ENCODE data around the gene AURKA.

AURKA gene

DNA sequence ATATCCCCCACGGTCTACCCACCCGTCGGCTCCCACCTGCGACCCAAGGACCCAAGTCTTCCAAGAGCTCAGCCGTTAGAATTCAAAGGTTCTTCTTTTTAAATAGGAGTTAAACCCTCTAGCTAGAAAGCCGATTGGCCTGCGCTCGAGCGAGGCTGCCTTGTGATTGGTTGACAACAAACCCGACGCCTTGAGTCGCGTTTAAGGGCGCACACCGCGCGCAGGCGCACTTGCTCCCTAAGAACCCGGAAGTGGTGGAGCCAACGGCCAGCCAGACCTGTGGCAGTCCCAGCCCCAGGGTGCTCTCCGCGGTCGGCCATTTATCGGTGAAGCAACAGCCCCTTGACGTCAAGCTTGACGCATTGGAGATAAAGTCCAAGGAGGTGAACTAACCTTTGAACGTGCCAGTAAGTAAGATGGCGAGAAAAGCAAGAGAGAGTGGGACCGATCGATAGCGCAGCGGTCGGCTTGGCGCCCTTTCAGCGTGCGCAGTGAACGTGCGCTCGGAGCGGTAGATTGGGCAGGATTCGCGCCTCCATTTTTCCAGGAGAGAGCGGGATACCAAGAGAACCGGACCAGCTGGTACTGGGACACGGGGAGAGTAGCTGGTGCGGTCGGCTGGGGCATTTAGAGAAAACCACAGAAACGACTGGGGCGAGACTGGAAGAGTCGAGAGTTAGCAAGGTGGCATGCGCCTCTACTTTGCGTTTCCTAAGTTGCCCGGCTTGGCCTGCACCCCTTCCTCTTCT is at the start of gene AURKA, which contains the start of gene CSTF1:
AURKA (minus strand) TSS at position 84 of the 749 bp plus-strand sequence. CDS start 4,018 bp downstream, outside the sequence.
CSTF1 (plus strand) TSS at position 514 of the 749 bp plus-strand sequence. CDS start 2,908 bp downstream, outside the sequence.
- DNase-seq = peak; percentile 99

- no peak for DNase-seq
Observed at GRCh38 chr20:56440346-56441007, 48.5 kb upstream of the AURKA start.

- DNase-seq = peak; percentile 80
Observed at GRCh38 chr20:56439771-56440291, 47.8 kb upstream of the AURKA start.

- no peak for DNase-seq
Observed at GRCh38 chr20:56438284-56438683, 46.3 kb upstream of the AURKA start.

DNA sequence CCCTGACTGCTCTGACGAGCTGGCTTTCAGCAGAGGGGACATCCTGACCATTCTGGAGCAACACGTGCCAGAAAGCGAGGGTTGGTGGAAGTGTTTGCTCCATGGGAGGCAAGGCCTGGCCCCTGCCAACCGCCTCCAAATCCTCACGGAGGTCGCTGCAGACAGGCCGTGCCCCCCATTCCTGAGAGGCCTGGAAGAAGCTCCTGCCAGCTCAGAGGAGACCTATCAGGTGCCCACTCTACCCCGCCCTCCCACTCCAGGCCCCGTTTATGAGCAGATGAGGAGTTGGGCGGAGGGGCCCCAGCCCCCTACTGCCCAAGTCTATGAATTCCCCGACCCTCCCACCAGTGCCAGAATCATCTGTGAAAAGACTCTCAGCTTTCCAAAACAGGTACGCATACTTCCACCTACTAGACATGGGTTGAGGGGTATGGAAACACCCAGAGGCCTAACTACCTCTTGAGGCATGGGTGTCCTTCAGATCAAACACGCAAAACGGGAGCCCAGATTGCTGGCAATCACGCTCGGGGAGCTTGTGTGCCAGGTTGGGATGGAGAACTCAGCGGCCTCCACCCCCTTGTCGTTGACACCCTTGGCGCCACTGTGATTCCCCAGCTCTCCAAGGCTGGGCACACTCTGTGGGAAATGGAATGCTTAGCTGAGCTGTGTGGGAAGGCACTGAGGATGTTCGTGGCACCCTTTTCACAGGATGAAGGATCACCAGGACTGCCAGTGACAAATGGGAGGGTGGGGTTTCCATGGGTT is 45.4 kb upstream of the AURKA start:
- DNase-seq = no peak

- no peak for DNase-seq
Observed at GRCh38 chr20:56433880-56434255, 41.9 kb upstream of the AURKA start.

DNA sequence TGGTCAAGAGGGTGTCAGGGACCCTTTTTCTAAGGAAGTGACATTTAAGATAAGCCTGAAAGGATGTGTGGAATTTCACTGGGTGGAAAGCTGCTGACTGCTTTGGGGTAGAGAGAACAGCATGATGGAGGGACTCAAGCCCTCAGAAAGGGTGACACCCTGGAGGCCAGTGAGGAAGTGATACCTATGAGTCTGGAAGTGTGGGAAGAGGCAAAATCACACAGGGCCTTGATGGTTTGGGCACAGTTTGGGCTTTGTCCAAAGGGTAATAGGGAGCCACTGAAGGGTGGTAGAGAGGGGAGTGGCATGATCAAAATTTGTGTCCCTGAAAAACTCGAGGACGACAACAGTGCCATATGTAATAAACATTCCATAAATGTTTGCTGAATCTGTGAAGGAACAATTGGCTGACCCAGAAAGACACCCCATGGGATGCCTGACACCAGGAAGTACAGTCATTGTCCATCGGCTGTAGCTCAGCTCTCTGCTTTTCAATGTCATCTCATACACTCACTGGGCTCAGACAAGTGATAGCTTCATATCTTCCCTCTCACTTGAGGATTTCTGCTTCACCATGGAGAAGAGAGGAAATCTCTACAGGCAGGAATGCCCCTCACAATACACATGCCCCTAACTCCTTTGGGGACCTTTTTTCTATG is 41.3 kb upstream of the AURKA start:
- DNase-seq = no peak

DNA sequence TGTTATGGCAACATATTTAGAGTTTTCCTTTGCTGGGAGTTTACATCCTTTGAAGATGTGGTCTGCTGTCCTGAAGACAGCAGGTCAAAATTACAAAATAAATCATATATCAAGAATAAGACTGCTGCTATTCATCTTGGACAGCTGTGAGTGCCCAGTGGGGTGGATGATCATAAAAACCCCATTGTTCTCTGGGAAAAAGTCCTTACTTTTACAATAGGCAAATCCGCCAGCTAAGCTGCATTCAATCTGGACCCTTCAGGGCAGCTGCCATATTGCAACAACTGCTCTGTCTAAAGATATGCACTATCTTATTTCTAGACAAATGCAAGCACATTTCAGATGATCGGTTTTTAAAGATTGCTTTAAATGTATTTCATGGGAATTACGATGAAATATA is 39.5 kb upstream of the AURKA start:
- no peak for DNase-seq

GRCh38 chr20:56430957-56431356 is 38.9 kb upstream of the AURKA start:
- no peak for DNase-seq

- DNase-seq = no peak
Observed at GRCh38 chr20:56430461-56430860, 38.4 kb upstream of the AURKA start.

GRCh38 chr20:56429941-56430340 is 37.9 kb upstream of the AURKA start:
- no peak for DNase-seq

DNA sequence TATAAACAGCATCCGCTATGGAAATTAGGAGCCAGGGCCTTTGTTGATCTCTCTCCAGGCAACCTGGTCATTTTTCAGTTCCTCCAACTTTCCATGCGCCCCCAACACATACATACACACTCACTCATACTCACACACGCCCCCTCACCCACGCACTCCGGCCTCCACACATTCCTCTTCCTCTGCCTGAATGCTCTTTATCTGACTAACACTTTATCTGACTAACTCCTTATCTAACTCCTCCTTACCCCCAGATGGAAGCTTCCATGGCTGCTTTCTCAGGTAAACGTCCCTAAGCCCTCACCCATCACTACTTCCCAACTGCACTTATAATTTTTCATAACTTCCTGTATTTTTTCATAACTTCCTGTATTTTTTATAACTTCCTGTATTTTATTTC is 37.5 kb upstream of the AURKA start:
- no peak for DNase-seq

DNA sequence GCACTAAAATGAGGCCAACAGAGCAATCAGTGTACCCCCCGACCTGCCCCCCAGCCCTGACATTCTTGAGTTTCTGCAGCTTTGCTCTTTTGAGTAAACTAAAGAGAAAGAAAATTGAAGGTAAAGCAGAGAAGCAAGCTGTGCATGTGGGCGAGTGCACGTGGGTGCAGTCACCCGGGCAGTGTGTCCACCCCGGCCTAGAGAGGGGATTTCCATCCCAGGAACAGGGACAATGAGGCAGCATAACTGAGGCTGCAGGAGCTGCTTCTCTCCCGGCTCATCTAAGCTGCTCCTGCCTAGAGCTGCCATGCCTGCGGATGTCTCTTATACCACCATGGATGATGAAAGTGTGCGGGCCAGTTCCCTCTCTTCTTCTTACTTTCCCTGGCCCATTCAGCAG is 36.9 kb upstream of the AURKA start:
- DNase-seq = no peak

GRCh38 chr20:56428410-56428809 is 36.4 kb upstream of the AURKA start:
- DNase-seq = no peak

- no peak for DNase-seq
Observed at GRCh38 chr20:56427797-56428196, 35.8 kb upstream of the AURKA start.

GRCh38 chr20:56426926-56427325 is 34.9 kb upstream of the AURKA start:
- no peak for DNase-seq

DNA sequence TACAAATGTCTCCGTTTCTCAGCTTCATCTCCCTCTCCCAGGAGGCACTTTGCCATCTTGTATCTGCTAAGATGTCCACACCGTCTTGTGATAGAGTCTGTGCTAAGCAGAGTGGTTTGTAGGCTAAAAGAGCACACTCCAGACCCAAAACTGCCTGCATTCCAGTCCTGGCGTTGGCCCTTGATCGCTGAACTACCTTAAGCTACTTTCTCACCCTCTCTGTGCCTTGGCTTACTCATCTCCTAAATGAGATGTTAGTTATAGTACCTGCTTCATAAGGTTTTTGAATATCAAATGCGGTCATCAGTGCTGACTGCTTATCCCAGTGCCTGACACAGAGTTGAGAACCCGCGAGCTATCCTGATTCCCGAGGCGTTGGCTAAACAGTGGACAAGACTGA is 34.0 kb upstream of the AURKA start:
- no peak for DNase-seq

DNA sequence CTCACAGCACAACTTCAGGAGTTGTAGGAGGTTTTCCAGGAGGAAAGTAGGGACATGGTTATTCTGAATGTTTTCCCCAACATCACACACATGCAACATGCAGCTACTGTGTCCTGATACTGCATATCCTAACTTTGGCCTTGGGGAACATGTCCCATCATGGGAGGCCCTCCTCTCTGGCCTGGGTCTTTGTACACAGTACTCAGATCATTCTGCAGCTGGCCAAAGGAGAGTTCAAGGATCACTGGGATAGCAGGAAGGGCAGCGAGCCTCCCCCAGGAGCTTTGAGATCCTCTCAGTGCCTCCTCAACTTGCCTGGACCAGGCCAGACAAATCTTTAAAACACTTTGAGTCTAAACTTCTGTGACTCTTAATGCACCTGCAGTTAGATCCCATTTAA is 32.9 kb upstream of the AURKA start:
- no peak for DNase-seq

DNA sequence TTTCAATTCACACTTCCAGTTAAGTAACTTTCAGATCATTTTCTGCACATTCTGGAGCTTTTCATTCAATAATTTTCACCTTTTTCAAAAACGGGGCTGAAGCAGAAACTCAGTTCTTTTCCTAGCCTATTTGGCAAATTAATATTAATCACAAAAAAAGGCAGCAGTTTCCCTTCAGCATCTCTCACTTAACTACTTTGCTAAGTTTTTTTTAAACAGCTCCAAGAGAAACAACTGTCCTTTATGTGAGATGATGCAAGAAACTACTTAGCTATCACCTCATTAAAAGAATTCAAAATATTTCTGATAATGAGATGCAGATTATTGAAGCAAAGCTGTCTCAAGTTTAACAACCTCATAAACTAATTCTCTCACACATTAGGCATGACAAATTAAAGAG is 31.9 kb upstream of the AURKA start:
- DNase-seq = no peak

GRCh38 chr20:56423211-56423610 is 31.2 kb upstream of the AURKA start:
- no peak for DNase-seq

DNA sequence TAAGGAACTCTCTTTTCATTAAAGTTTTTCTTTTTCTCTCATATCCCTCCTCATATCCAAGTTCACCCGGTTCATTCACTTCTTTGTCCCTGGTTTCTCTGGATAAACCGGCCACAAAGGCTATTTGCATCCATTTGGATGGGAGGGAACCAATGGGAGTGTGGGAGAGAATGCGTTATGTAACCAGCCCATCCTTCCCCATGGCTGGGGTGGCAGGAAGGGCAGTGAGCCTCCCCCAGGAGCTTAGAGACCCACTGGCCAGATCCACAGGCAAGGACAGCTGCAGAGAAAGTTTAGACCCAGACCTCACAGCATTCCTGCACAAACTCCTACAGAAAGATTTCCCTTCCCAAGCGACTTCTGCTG is 30.8 kb upstream of the AURKA start:
- DNase-seq = no peak

DNA sequence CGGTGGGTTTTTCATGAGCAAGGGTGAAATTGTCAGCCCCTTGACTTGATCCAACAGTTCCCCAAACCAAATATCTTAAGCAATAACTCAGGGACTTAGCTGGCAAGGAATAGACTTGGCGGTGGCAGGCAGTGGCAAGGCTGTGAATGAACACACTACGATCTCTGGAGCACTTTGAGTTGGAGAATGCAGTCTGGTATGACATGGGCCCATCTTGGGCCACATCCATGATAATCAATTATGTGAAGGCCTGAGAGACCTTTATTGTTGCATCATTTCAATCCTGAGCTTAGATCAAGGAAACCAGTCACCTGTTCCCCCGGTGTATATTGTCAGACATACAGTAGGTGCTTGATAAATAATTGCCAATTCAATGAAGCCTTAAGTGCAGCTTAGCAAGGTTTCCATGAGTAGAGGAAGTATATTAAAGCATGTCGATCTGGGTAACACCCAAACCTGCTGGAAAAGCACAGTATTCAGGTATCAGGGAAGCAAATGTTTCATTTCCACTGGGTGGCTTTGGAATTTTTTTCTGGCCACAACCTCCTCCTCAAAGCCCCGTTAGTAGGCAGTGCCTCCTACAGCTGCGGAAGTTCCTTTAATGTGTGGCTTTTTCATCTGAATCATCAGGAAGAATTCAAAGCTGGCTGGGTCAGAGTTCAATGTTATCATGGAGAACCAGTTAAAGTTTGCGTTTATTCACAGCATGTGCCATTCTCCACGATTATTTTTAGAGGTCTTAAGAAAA is 30.2 kb upstream of the AURKA start:
- no peak for DNase-seq
